Measurements from ENCODE around the gene ZC4H2.
"Not testable (repeated sequence)": the region's sequence is repeated elsewhere in the genome, so short reads cannot be mapped to it uniquely, and the experiment has no call there.

ZC4H2 gene, protein sequence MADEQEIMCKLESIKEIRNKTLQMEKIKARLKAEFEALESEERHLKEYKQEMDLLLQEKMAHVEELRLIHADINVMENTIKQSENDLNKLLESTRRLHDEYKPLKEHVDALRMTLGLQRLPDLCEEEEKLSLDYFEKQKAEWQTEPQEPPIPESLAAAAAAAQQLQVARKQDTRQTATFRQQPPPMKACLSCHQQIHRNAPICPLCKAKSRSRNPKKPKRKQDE

DNA sequence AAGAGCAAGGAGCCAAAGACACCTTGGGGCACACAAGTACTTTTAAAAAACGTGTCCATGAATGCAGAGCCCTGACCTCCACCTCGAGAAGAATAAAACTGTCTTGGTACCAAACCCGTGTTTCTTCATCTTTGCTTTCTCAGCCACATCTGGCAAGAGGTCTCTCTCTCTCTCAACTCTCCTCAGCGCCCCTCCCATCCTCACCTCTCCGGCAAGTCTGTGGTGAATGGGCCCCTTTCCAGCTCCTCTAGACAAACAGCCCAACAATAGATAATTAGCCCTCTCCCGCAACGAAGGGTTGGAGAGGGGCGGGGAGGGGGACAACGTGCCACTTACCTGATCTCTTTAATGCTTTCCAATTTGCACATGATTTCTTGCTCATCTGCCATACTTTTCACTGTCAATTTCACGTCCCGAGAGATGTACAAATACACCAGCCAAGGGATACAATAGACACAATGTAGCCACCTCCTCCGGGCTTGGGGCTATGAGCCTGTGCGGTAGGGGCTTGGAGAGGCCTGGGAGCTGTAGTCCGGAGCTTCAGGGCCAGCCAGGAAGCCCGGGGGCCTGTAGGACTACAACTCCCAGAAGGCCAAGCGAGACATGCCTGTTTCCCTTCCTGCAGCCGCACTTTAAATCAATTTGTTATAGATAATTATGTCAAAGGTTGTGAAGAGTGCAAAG lies at the start of gene ZC4H2:
ZC4H2 (minus strand) TSS at position 462 of the 684 bp plus-strand sequence; CDS start at position 389, 73 bp downstream.
- DNase-seq, result no peak

GRCh38 chrX:65017451-65017850 lies 41.2 kb upstream of the ZC4H2 start:
- no peak for DNase-seq

- DNase-seq, result no peak
Observed at GRCh38 chrX:65014230-65014629, 38.0 kb upstream of the ZC4H2 start.

DNA sequence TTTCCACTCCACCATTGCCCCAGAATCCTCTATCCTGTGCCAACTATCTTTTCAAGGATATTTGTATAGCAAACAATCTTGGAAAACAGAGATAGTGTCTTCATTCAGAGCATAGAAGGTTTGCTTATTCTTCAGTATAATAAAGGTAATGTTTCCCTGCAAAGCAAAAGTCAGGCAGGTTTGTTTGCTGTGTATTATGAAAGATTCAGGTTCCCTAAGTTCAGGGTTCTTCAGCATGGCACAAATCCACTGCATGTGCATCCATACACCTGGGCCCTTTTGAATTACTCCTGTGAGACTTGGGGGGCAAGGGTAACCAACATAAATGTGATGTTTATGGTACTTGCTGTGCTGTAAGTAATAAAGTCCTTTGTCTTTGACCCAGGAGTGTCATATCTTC lies 33.2 kb upstream of the ZC4H2 start:
- no peak for DNase-seq

DNA sequence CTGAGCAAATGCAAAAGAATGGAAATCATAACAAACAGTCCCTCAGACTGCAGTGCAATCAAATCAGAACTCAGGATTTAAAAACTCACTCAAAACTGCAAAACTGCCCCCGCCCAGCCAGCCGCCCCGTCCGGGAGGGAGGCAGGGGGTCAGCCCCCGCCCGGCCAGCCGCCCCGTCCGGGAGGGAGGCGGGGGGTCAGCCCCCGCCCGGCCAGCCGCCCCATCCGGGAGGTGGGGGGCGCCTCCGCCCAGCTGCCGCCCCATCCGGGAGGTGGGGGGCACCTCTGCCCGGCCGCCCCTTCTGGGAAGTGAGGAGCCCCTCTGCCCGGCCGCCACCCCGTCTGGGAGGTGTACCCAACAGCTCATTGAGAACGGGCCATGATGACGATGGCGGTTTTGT lies 26.0 kb upstream of the ZC4H2 start:
- not testable (repeated sequence) for DNase-seq

GRCh38 chrX:64996805-64997204 lies 20.6 kb upstream of the ZC4H2 start:
- no peak for DNase-seq

DNA sequence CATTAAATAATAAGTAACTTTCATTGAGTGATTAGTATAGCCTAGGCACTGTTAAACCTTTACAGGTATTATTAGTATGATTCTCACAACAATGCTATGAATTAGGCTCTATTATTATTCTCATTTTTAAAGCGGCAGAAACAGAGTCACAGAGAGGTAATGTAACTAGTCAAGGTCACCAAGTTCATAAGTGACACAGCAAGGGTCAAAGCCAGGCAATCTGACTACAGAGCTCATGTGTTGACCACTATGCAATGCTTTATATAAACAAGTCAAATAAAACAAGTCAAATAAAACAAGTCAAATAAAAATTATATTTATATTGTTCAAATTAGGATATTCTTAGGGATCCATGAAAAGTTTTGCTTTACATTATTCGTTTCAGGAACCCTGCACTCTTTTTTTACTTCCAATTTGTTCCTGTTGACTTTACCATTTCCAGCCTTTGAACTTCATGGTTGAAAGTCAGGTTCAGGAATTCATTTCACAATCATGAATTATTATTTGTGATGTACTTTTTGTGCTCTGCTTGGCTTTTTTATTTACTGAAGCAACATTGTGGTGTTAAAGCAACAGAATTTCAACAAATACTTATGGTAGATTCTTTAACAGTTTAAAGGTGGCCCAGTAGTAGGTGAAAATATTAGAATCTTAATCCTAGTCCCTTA lies 18.0 kb upstream of the ZC4H2 start:
- DNase-seq, result no peak

DNA sequence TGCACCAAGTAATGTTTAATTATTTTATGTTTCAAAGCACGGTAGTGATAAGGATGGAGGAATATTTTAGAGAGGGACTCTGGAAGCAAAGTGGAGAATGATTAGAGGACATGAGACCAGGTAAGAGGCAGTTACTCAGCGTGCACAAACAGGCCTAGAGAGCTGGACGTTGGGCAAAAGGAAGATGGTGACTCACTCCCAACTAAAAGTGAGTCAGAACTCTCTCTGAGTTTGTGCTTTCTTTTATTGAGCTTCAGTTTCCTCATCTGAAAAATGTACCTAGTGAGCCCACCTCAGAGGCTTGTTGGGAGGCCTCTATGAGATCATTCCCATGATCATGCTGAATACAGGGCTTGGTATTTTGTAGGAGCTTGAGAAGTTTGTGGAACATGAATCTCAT lies 1.6 kb upstream of the ZC4H2 start:
- DNase-seq, result no peak

GRCh38 chrX:64977051-64977450 lies 801 bp upstream of the ZC4H2 start:
- no peak for DNase-seq

GRCh38 chrX:64976673-64977040 lies 407 bp upstream of the ZC4H2 start:
- DNase-seq, result no peak

- no peak for DNase-seq
Observed at GRCh38 chrX:64975491-64975890, 759 bp downstream of the ZC4H2 start.

DNA sequence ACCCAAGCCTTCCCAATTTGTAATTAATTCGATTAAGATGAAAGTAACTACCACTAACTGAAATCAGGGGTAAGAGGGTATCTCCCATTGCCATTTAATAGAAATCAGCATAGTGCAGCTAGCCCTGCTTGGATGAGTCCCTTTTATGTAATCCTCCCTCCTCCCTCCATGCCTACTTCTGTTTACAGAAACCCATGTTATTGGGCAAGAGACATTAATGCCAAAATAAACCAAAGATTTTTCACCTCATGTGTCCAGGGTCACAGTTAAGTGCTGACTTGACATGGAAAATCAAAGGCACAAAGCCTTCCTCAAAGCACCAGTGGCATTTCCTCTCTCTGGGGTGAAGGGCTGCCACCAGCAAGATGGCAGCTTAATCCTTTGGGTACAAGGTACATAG lies 50.8 kb downstream of the ZC4H2 start:
- no peak for DNase-seq

GRCh38 chrX:64908121-64908520 lies 68.1 kb downstream of the ZC4H2 start:
- DNase-seq, result no peak

DNA sequence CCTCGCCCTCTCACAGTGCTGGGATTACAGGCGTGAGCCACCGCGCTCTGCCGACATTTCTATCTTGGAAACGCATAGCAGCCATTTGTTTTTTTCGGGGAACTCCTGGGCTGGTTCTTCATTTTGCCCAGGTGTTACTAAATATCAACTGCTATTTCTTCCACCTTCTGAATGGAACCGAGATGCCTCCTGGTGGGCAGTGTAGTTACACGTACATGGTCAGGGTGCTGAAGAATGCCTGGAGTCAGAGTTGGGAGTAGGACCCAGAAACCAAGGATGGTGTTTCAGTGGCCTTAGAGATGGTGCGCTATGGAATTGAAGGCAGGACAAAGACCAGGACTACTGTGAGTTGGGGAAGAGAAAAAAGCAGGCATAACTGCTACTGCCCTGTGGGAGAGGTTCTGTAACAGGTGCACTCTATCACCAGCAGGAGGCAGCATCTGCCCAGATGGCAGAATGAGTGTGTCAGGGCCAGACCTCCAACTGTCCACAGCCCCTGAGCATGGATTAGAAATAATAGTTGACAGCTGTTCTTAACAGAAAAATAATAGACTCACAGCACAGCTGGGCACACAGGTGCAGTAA lies 81.7 kb downstream of the ZC4H2 start:
- no peak for DNase-seq

- DNase-seq, result no peak
Observed at GRCh38 chrX:64885850-64886249, 90.4 kb downstream of the ZC4H2 start.

DNA sequence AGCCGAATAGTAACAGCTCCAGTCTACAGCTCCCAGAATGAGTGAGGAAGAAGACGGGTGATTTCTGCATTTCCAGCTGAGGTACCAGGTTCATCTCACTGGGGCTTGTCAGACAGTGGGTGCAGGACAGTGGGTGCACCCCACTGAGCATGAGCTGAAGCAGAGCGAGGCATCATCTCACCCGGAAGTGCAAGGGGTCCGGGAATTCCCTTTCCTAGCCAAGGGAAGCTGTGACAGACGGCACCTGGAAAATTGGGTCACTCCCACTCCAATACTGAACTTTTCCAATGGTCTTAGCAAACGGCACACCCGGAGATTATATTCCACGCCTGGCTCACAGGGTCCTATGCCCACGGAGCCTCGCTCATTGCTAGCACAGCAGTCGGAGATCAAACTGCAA lies 97.5 kb downstream of the ZC4H2 start:
- DNase-seq, result not testable (repeated sequence)

DNA sequence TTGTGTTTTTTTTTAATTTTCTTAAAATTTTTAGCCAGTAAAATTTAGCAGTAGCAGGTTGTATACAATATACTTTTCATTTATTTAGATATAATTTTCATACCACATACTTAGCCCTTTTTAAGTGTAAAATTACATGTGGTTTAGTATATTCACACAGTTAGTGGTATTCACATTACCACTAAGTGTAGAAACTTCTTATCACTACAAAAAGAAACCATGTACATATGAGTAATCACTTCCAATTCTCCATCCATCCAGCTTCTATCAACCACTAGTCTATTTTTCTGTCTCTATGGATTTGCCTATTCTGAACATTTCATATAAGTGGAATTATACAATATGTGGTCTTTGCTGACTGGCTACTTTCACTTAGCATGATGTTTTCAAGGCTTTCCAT lies 109.0 kb downstream of the ZC4H2 start:
- DNase-seq, result no peak
